Skeletal muscle cell (primary cell): ENCODE data around the gene XCL2.
"Not testable (repeated sequence)": the region's sequence is repeated elsewhere in the genome, so short reads cannot be mapped to it uniquely, and the experiment has no call there.

Experiments
- DNase-seq: peaks from one replicate; pipeline ENCODE4 v3.0.0-alpha.2; 2010; ENCODE audit warnings: low read depth
- H3K4me3 ChIP-seq: 2 replicates; pipeline ENCODE4 v1.5.1; 2011; ENCODE audit warnings: low read depth, mild to moderate bottlenecking, control low read depth, low read length, moderate library complexity

XCL2 gene, protein sequence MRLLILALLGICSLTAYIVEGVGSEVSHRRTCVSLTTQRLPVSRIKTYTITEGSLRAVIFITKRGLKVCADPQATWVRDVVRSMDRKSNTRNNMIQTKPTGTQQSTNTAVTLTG

DNA sequence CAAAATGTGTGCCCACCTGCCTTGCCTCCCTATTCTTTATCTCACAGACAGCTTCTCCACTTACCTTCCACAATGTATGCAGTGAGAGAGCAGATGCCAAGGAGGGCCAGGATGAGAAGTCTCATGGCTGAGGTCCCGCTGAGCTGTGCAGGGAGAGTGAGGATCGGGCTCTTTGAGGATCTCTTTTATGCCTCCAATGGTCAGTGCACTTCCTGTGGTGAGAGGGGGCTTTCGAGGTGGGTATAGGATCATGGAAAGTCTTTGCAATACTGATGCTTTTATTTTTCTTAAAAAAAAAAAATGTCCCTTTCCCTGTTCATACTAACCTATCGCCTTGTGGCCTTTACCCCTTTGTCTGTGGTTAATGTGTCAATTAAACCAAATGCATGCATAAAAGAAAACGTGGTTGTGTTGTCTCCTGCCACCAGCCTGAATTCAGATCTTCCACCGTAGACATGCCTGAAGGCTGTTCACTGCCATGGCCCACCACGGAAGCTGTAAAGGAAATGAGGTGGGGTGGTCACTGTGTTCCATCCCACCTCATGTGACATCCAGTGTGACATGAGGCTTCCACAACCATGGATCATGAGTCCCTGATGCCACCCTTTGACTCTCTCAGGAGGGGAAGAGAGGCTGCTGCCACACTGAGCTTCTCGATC, at the start of gene XCL2:
Gene XCL2 (minus strand): TSS at position 158 of the 659 bp plus-strand sequence. CDS start 33 bp downstream, at position 125.
- not testable (repeated sequence) for DNase-seq, H3K4me3 ChIP-seq

DNA sequence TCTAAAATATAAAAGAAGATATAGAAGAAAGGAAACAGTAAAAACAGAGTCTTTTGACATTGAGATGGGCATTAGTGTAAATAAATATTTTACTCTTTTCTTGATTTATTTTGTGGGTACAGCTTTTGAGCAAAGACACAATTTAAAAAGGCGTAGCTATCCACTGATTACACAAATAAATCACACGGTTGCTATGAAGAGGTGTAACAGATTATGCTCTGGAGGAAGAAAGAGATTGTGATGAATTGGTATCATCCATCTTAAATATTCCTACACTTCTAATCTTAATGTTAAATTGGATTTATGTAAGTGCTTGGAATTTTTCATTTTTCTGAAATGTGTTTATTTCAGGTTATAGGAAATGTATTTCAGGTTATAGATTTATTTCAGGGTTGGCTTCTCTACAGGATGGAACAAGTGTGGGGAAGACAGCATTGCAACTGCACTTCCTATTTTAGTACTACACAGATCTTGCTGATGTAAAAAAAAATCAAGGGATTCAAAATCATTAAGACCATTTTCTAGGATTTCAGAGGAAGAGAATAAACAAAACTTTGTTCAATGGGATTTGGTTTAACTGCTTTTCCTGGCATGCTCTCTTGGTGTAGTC, 47.9 kb upstream of the XCL2 start:
- no peak for DNase-seq
- H3K4me3 ChIP-seq = no peak overlapping the region

DNA sequence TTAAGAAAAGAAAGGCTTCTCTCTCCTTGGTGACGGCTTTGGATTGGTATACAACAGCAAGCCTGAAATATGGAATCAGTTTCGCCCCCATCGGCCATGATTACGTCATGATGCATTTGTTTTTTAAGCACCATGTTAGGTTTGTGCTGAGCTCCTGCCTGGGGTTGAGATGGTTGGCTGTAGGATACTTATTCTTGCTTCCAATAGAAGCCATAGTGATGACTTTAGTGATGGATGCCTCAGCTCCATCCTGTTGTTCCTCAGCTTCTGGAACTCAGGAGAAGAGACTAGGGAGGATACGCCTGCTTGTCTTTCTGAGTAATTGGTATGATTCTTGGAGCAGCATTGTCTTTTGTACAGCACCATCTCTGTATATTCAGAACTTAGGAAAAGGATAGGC, 47.3 kb upstream of the XCL2 start:
- H3K4me3 ChIP-seq = no peak overlapping the region
- no peak for DNase-seq

DNA sequence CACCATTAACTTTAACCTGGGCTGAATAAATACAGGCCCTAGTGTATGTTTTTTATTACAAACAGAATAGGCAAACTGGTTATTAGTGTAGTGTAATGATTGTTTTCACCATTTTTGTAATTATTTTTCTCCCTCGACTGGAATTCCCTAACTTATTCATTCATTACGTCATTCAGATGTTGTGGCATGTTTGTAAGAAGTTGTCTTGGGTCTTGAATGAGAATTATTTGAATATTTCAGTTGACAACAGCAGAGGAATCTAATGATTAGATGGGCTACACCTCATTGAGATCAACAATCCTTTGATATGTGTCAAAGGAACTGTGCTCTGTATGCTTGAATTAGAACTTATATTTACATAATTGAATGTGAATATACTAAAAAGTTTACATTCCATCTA, 45.4 kb upstream of the XCL2 start:
- DNase-seq = no peak
- H3K4me3 ChIP-seq = no peak overlapping the region

DNA sequence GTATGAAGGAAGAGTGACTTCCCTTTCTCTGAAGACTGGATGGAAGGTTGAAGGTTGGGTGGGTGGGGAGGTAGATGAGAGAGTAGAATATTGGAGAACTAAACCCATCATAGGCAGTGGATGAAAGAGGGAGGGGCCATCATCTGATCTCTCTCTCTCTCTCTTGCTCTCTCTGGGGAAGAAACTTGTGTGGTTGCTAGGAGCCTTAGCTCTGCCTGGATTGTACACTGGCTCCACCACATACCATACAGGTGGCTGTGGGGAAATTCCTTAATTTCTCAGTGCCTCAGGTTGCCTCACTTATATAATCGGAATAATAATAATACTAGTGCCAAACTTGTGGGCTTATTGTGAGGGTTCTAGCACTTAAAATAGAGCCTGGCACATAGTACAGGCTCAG, 42.1 kb upstream of the XCL2 start:
- no peak for DNase-seq
- no peak overlapping the region for H3K4me3 ChIP-seq

DNA sequence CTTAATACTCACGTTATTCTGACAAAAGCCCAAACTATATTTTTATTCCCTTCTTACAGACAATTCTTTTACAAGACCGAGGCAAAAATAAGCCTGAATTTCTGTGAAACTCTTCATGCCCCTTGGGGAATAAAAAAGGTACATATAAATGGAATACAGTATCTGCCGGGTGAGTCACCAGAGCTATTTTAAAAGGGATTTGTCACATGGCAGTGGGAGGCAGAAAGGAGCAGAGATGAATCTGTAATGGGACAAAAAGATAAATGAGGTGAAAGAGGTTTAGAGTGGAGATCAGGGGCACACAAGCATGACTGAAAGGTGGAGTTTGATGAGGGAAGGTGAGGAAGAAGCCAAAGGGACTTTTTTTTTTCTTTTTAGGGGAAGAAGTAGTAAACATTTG, 41.4 kb upstream of the XCL2 start:
- peak; percentile 41 for DNase-seq

DNA sequence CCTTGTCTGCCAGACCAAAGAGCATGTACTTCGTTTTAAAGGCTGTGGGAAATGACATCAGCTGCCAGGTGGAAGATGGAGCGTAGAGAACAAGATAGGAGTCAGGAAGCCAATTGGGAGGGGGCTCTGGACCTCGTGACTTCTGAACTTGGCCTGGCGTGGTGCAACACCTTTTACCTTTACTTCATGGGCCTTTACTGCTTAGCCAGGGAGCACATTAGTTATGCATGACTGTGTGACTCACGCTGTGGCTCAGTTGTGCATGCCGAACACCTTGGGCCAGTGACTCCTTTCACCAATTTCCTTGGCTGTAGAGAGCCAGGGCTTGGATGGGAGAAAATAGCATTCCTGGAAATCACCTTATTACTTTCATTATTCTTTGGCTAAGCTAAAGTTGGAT, 39.8 kb upstream of the XCL2 start:
- H3K4me3 ChIP-seq = no peak overlapping the region
- no peak for DNase-seq

More for the DNA sequence above, 41.4 kb upstream of the XCL2 start:
- no peak overlapping the region for H3K4me3 ChIP-seq

DNA sequence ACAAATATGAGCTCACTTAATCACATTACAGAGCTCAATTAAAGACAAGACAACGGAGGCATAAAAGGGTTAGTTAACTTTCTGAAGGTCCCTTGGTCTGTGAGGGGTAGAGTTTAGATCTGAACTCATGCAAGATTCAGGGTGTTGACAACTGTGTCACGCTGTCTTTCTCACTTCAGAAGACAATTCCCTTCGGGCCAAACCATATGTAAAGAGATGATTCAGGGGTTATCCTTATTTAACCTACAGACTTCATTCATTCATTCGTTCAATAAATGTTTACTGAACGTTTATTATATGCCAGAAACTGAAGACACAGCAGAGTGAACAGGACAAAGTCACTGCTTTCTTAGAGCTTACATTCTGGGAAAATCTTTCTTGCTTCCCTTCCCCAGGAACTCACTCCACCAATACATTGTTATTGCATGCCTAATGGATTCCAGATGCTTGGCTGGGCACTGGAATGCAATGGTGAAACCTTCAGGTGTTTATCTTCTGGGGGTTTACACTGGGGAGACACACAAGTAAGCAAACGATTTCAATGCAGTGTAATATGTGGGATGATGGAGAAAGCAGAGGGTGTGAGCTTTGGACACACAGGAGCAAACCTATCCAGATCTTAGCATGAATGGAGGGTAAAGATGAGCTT, 39.0 kb upstream of the XCL2 start:
- no peak overlapping the region for H3K4me3 ChIP-seq
- peak; percentile 31 for DNase-seq

DNA sequence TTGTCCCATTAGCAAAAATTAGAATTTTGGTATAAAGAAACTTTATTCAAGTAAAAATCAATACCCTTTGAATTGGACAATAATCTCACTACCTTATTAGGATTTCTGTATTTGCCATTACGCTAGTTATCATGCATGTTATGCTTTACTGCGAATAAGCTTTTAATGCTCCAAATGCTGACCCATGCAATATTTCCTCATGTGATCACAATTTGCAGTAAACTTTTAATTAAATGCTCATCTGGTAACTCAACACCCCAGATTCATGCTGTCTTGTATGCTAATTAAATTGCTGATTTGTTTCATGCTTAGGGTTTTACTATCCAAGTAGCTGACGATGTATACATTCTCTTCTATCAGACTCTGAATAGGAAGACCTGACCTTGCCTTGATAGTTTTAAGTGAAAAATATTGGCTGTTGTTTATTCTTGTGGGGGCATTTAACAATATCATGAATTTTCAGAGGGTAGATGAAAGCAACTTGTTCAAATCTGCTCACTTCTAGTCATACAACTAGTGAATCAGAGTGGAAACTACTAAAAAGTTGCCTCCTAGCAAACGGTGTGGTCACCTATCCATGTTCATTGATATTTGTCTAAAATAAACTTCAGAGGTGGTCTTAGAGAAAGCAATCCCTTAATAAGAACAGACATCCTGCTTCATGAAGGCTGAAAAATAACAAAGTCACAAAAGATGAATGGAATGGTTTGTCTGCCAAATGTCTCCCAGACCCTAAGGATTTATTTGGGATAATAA, 38.2 kb upstream of the XCL2 start:
- no peak overlapping the region for H3K4me3 ChIP-seq
- no peak for DNase-seq

DNA sequence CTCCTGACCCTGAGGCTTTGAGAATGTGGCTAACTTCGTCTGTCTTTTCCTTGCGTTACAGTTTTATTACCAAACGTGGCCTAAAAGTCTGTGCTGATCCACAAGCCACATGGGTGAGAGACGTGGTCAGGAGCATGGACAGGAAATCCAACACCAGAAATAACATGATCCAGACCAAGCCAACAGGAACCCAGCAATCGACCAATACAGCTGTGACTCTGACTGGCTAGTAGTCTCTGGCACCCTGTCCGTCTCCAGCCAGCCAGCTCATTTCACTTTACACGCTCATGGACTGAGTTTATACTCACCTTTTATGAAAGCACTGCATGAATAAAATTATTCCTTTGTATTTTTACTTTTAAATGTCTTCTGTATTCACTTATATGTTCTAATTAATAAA, 37.2 kb upstream of the XCL2 start:
- not testable (repeated sequence) for DNase-seq, H3K4me3 ChIP-seq

DNA sequence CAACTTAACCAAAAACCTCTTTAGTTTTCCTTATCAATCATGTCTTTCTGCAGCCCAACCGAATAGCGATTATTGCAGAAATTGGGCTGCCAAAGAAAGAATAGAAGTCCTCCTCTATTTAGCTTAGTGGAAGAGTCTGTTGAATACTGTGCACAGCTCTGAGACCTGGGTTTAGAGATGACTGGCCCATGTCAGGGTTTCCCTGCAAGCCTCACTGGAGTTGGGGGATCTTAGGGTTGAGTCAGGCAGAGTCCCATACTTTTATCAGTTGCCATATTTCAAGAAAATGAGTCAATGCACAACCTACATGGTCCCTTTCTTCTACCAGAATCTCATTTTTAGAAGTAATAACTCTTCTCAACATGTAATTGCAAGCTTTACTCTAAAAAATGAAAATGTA, 36.5 kb upstream of the XCL2 start:
- not testable (repeated sequence) for H3K4me3 ChIP-seq, DNase-seq

DNA sequence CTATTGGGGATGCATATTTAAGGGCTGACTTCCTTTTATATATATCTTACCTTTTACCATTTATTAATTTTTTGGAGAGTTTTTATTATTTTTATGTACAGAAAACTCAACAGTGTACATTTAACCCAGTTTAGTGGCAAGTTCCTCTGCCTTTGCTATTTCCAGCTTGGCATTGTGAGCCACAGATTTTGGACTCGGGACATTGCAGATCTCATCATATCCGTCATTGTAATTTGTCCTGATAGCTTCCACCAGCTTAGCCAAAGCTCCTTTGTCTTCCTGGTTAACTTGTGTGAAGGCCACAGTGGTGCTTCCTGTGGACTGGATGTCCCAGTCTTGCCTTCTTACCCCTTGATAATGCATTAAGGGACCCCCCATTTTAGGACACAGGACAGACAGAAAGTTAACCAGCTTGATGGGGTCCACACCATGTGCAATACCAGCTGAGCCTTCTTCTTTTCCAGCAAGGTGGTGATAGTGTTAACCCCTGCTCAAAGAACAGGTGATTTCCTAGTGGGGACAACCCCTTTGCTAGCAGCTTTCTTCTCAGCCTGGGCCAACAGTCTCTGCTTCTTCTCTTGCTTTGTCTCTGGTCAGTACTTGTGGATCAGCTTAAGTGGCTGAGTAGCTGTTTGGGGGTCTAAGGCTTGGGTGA, 34.9 kb upstream of the XCL2 start:
- not testable (repeated sequence) for H3K4me3 ChIP-seq, DNase-seq

DNA sequence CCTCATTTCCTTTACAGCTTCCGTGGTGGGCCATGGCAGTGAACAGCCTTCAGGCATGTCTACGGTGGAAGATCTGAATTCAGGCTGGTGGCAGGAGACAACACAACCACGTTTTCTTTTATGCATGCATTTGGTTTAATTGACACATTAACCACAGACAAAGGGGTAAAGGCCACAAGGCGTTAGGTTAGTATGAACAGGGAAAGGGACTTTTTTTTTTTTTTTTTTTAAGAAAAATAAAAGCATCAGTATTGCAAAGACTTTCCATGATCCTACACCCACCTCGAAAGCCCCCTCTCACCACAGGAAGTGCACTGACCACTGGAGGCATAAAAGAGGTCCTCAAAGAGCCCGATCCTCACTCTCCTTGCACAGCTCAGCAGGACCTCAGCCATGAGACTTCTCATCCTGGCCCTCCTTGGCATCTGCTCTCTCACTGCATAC, 32.5 kb upstream of the XCL2 start, which contains the start of gene XCL1:
Gene XCL1 (plus strand): TSS at position 361 of the 444 bp plus-strand sequence. CDS start 33 bp downstream, at position 394.
- H3K4me3 ChIP-seq, DNase-seq: not testable (repeated sequence)

DNA sequence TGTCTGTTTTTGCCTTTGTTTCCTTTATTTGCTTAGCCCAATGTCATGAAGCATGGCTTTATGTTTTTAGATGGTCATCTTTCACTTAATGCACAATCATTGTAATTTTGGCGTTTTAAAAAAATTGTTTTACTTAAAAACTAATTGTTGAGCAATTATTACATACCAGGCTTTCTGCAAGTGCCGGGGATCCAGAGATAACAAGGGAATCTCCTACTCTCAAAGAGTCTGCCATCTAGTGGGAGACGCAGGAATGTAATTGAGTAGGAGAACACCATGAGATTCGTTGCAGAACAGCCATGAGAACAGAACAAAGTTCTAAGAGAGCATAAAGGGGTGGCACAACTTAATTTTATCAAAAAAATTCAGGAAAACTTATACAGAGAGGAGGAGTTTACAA, 30.4 kb upstream of the XCL2 start:
- not testable (repeated sequence) for H3K4me3 ChIP-seq, DNase-seq

DNA sequence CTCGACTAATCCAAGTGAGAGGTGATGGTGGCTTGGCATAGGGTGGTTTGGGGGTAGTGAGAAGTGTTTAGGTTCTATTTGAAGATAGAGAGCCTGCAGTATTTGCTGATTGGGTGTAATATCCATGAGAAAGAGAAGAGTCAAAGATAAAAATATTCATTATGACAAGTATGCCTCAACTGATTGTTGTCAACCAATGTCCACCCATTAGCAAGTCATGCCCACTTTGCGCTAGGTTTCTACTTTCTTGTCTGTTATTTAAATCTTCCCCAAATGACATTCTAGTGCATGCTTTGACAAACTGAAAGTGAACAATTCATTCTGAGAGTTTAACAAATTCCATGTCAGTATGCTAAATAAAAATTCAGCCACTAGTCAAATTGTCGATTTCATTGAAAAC, 28.8 kb upstream of the XCL2 start:
- DNase-seq = no peak
- no peak overlapping the region for H3K4me3 ChIP-seq

DNA sequence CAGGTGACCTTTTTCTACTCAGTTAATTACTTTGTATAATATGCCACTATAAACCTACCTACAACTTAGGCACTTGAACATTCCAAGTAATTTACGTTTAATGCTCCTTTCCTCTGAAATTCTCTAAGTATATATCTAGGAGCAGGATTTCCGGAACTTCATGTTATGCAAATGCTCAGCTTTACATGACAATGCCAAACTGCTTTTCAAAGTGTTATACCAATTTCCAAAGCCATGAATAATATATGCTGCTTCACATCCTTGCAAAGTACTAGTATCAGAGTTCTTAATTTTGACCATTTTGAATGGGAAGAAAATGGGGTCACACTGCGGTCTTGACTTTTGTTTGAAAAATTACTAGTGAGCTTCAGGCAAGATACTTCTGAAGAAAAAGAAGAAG, 26.9 kb upstream of the XCL2 start:
- no peak for DNase-seq
- H3K4me3 ChIP-seq = no peak overlapping the region

DNA sequence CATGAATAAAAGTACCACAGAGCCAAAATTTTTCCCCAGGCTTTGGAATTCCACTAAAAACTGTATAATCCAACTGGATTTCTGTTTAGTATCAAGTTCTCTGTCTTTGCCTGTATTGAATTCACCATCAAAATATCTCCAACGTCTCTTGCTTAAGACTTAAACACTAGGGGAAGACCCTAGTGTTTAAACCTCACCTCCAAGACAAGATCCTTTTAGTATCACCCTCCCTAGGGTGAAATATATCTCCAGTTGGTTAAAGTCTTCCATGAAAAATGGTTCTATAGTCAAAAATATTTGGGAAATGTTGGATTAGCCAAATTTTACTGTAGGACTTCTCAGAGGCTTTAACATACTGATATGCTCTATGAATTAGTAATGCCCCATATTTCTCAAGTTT, 24.5 kb upstream of the XCL2 start:
- H3K4me3 ChIP-seq = no peak overlapping the region
- no peak for DNase-seq

DNA sequence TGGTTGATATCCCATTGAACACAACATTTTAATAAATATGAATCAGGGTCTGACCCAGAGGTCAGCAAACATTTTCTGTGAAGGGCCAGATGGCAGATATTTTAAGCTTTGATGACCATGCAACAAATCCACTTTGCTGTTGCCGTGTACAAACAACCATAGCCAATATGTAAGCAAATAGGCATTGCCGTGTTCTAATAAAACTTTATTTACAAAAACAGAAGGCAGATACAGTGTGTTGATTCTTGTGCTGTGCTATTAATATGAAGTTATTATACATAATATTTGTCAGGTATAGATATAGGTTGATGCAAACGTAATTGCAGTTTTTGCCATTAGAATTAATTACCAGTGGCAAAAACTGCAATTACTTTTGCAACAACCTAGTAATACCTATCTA, 23.8 kb upstream of the XCL2 start:
- no peak overlapping the region for H3K4me3 ChIP-seq
- DNase-seq = no peak

DNA sequence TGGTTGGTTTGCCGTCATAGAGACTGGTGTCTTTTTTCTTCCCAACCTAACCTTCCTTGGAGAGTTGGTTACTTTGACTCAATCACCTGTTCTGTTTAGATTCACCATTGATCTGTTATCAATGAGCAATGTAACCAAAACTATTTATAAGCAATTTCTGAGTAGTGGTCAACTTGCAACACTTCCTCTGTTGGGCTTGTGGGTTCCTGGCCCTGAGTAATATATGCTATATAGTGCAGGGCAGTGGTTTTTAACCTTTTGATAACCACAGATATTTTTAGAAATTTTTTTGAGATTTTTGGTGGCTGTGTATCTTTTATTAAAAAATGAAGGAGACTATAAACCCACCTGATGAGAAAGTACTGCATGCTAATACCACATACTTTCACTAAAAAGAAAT, 23.2 kb upstream of the XCL2 start:
- no peak overlapping the region for H3K4me3 ChIP-seq
- DNase-seq = no peak
